Measurements from ENCODE around the gene SLC4A4. TPM values are rescaled to one million over a fixed set of nuclear protein-coding genes. Genes with fewer than 3 reads are reported as not detected.

SLC4A4 gene
- total RNA-seq, 1 experiment from 2014 or later = 0.92 TPM

DNA sequence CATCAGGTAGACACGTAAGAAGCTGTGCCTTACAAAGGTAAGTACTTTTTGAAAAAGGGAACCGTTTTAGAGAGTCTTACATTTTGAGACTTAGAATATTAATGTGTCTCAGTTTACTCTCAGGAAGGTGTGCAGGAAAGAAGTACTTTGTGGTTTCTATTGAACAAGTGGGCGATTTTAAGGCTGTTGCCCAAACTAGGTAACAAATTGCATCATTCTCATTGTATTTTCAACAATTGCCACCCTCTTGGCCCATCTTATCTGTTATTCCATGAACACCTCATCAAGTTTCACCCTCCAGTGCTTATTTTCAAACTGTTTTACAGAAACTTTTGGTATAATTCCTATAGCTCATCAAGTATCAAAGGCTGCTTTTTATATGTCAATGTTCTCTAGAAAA lies 158.3 kb downstream of the SLC4A4 start:
- Mint-ChIP-seq H3K4me3 (no peak overlapping the region), H3K36me3 (ENCODE audit: insufficient read depth in 1 of 3, low read depth in 3 of 3) (no peaks in the 10 kb centered on the region), H3K9me3 (no peaks in the 10 kb centered on the region), H3K4me1 (peaks cover 7 to 13% of the 10 kb centered on the region in 2 experiments; a peak in 3 of 4 replicates), H3K27ac (no peak overlapping the region), H3K27me3 (ENCODE audit: low read depth) (no peaks in the 10 kb centered on the region)
- Histone ChIP-seq H3T11ph (ENCODE audit: low read length) (no peak overlapping the region), H2BK20ac (ENCODE audit: low read depth, low read length, poor library complexity, severe bottlenecking) (no peak overlapping the region), H4K5ac (ENCODE audit: insufficient read length, low read depth, low read length) (no peak overlapping the region), H3K23me2 (ENCODE audit: insufficient read length, low read depth, low read length, poor library complexity, severe bottlenecking) (no peaks in the 10 kb centered on the region), H3K4ac (ENCODE audit: low read depth, low read length) (no peak overlapping the region), H3K79me2 (ENCODE audit: insufficient read depth, low read length) (no peaks in the 10 kb centered on the region), H3K56ac (ENCODE audit: insufficient read length, low read depth, low read length) (no peak overlapping the region), H3K27ac (ENCODE audit: insufficient read length, low read depth, low read length) (no peak overlapping the region), H3K23ac (ENCODE audit: insufficient read length, low read depth, low read length) (no peak overlapping the region), H4K20me1 (ENCODE audit: control insufficient read depth, insufficient read depth, insufficient read length) (no peaks in the 10 kb centered on the region), H3K4me2 (ENCODE audit: insufficient read depth, insufficient read length, low read length) (no peak overlapping the region), H3K9me3 (ENCODE audit: control insufficient read depth, low read depth, low read length) (no peaks in the 10 kb centered on the region), H2BK15ac (ENCODE audit: low read depth, low read length) (no peak overlapping the region), H3K9ac (ENCODE audit: extremely low read depth, insufficient read length, low read length) (no peak overlapping the region), H3K79me1 (ENCODE audit: insufficient read depth, low read depth, low read length, poor library complexity, severe bottlenecking) (no peaks in the 10 kb centered on the region), H3K27me3 (ENCODE audit: insufficient read depth, low read length) (no peaks in the 10 kb centered on the region), H2BK5ac (ENCODE audit: insufficient read length, low read length) (no peak overlapping the region), H2BK120ac (ENCODE audit: low read depth, low read length, poor library complexity, severe bottlenecking) (no peak overlapping the region), H2AFZ (ENCODE audit: low read length) (no peak overlapping the region), H4K8ac (replicated peaks; ENCODE audit: insufficient read length, low read depth, low read length) (no peak overlapping the region), H4K91ac (ENCODE audit: insufficient read length, low read depth, low read length) (no peak overlapping the region), H3K14ac (ENCODE audit: insufficient read depth, low read length) (no peak overlapping the region), H2BK12ac (ENCODE audit: insufficient read length, low read depth, low read length) (no peak overlapping the region), H3K18ac (ENCODE audit: insufficient read length, low read depth, low read length) (no peak overlapping the region), H3K4me1 (ENCODE audit: insufficient read depth, low read length) (no peaks in the 10 kb centered on the region; the same call in 1 of the 2 replicates), H2AK5ac (ENCODE audit: insufficient read length, low read length) (no peak overlapping the region)
- TF ChIP-seq, protein P1, sequence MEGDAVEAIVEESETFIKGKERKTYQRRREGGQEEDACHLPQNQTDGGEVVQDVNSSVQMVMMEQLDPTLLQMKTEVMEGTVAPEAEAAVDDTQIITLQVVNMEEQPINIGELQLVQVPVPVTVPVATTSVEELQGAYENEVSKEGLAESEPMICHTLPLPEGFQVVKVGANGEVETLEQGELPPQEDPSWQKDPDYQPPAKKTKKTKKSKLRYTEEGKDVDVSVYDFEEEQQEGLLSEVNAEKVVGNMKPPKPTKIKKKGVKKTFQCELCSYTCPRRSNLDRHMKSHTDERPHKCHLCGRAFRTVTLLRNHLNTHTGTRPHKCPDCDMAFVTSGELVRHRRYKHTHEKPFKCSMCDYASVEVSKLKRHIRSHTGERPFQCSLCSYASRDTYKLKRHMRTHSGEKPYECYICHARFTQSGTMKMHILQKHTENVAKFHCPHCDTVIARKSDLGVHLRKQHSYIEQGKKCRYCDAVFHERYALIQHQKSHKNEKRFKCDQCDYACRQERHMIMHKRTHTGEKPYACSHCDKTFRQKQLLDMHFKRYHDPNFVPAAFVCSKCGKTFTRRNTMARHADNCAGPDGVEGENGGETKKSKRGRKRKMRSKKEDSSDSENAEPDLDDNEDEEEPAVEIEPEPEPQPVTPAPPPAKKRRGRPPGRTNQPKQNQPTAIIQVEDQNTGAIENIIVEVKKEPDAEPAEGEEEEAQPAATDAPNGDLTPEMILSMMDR (conservative IDR thresholded peaks at IDR 0.05) = no peak
- no CpG with 5 or more reads among the region's 3 CpGs for WGBS (ENCODE audit: extremely low coverage, insufficient read length, low lambda C conversion rate)
- no peak for DNase-seq

Data from H9 (cell line).